ENCODE data around the gene HCN1.

DNA sequence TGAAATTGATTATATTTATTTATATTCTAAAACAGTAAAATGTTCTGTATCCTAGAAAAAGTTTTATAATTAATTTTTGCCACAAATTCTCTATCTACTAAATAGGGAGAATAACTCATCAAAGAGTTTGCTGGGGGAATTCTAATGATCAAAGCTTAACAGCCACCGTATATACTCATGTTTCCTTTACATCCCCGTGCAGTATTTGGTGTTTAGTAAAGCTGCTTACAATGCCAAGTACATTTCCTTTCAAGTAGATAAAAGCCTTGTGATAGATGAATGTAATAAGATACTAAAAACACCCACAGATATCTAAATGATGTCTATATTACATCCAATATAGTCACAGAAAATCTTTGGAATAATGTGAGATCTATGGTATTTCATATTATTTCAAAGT is 312.2 kb downstream of the HCN1 start:
- no peak for TF ChIP-seq EP300 (IDR thresholded peaks at IDR 0.05)
- TF ChIP-seq POLR2AphosphoS5 (IDR thresholded peaks at IDR 0.05), result no peak
- TF ChIP-seq, protein P1, sequence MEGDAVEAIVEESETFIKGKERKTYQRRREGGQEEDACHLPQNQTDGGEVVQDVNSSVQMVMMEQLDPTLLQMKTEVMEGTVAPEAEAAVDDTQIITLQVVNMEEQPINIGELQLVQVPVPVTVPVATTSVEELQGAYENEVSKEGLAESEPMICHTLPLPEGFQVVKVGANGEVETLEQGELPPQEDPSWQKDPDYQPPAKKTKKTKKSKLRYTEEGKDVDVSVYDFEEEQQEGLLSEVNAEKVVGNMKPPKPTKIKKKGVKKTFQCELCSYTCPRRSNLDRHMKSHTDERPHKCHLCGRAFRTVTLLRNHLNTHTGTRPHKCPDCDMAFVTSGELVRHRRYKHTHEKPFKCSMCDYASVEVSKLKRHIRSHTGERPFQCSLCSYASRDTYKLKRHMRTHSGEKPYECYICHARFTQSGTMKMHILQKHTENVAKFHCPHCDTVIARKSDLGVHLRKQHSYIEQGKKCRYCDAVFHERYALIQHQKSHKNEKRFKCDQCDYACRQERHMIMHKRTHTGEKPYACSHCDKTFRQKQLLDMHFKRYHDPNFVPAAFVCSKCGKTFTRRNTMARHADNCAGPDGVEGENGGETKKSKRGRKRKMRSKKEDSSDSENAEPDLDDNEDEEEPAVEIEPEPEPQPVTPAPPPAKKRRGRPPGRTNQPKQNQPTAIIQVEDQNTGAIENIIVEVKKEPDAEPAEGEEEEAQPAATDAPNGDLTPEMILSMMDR (IDR thresholded peaks at IDR 0.05), result no peak
- TF ChIP-seq POLR2A (IDR thresholded peaks at IDR 0.05), result no peak

Data from sigmoid colon (tissue), 4 donors.